ENCODE data around the gene TVP23B.
A peak's percentile ranks its signal among the peaks of the same experiment; 100 is the strongest.
"Not testable (repeated sequence)": the region's sequence is repeated elsewhere in the genome, so short reads cannot be mapped to it uniquely, and the experiment has no call there.

The TVP23B gene

DNA sequence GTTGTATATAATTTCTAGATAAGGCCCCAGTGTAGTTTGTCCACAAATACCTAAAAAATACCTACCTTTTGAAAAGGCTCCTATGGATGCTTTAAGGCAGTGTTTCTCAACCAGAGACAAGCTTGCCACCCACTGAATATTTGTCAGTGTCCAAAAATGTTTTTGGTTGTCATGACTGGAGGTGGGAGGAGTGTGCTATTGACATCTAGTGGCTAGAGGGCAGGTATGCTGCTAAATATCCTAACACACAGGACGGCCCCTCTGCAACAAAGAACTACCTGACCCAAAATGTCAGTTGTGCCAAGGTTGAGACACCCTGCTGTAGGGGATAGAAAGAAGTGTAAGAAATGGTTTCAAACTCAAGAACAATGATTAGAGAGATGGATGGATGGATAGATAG, 10.4 kb downstream of the TVP23B start:
- not testable (repeated sequence) for DNase-seq (ENCODE audit: low read depth in 3 of 3)

DNA sequence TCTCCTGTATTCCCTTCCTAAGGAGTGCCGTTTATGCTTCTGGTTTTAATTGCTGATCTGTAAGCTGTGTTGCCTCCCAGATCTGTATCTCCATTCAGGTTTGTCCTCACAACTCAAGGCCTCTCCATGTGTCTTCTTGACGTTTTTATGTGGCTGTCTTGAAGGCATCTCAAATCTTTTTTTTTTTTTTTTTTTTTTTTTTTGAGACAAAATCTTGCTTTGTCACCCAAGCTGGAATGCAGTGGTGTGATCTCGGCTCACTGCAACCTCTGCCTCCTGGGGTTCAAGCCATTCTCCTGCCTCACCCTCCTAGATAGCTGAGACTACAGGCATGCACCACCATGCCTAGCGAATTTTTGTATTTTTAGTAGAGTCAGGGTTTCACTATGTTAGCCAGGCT, 13.9 kb downstream of the TVP23B start:
- DNase-seq (ENCODE audit: low read depth in 3 of 3) = not testable (repeated sequence)

DNA sequence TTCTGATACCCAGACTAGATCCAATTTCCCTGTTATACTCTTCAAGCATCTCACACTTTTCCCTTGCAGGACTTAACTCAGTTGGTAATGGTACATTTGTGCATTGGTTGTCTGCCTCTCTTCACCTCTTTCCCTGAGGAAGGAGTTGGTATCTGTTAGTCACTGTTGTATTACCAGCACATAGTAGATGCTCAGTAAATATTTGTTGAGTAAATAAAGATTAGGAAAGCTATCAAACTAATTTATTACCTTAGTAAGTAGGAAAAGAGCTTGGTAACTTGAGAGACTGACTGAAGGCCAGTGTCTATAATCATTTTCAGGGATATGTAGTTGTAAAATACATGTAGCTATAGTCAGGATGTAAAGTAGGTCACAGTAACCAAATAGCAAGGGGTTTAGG, 15.9 kb downstream of the TVP23B start:
- DNase-seq (ENCODE audit: low read depth in 3 of 3) = not testable (repeated sequence)

DNA sequence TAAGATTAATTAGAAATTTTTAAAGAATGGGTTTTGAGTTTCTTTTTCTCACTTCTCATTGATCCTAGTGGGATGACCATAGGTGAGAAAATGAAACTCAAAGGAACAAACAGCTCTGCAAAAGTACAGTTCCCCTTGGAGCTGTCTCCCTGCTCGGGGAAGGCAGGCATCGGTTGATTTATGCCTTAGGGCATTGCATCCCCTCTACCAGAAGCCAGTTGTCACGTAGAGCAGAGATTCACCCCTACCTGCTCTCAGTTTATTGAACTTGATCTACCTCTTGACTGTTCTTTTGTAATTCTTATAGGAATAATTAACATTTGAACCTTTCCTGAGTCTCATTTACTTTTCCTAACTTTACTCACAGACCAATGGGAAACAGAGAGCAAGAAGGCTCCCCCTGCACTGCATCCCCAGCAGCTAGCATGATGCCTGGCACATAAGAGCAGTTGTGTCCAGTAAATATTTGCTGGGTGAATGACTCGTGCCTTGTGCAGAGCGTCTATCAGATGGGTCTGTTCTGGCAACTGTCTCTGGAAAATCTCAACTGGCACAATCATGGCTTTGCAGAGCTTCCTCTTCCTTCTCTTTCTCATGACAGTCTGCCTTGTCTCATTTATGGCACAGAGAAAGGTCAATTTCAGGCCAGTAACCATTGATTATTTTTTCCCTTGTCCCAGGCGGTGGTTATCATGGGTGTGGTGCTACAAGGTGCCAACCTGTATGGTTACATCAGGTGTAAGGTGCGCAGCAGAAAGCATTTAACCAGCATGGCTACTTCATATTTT, 22.7 kb downstream of the TVP23B start:
- DNase-seq (ENCODE audit: low read depth in 3 of 3) = not testable (repeated sequence)

DNA sequence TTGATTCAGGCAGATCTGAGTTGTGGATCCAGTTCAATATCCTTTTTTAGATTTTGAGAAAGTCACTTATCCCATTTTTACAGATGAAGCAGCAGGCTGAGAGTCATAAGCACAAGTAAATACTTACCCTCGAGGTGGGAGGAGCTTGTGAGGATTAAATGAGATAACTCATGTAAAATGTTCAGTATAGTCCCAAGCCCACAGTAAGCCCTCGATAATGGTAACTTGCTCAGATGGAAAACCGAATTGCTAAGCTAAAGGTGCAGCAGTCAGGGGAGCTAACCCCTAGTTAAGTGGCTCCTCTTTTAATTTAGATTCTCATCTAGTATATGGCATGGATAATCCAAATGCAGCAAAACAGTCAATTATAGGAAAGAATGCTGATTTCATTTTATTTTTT, 34.9 kb downstream of the TVP23B start:
- DNase-seq (ENCODE audit: low read depth in 3 of 3) = not testable (repeated sequence)

DNA sequence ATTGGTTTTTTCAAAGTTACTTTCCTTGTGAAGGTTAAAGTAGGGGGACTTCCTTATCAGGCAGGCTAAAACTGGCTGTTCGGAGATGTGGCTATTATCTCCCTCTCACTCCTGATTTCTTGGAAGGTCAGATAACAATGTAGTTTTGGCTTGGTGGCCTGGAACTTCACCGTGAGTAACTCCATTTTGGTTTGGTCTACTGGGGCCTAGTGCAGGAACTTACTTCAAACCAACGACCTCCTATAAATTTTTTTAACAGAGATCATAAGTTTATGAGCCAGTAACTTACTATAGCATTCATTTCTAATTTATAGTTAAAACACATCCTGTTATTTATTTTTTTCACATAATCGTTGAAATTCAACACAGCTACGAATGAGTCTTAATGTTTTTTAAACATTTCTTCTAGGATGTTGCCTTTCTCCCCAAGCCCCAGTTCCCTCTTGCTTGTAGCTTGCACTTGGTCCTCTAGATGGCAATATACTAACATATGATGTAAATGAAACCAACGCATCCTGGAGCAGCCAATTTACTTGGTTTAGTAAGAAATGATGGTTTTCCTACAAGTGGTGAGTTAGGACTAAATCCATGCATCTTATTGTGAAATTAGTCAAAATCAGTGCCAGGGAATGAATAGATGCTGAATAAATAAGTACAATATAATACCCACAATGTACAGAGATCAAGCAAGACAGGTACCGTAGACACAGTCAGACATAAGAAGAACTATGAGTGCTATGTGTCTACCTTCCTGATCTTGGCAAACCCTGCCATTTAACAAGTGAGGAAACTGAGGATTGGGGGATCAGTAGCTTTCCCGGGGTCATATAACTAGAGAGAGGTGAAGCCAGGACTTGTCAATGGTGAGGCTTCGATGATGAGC, 35.7 kb downstream of the TVP23B start:
- DNase-seq (ENCODE audit: low read depth in 3 of 3) = peak in 1 of 3 experiments; percentile 15

DNA sequence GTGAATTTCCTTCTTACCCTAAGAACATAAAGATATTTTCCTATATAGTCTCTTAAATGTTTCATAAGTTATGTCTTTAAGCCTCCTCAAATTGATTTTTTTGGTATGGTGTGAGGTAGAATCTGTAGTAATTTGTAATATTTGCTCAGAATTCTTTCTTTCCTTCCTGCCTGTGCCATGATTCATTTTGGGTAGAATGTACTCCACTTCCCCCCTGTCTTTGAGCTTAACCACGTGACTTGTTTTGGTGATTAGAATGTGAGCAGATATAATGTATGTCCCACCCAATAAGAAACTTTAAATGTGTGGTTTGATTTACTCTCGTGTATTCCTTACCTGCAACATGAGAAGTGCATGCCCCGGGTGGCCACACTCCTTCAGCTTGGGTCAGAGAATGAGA, 40.4 kb downstream of the TVP23B start:
- DNase-seq (ENCODE audit: low read depth in 3 of 3) = not testable (repeated sequence)

DNA sequence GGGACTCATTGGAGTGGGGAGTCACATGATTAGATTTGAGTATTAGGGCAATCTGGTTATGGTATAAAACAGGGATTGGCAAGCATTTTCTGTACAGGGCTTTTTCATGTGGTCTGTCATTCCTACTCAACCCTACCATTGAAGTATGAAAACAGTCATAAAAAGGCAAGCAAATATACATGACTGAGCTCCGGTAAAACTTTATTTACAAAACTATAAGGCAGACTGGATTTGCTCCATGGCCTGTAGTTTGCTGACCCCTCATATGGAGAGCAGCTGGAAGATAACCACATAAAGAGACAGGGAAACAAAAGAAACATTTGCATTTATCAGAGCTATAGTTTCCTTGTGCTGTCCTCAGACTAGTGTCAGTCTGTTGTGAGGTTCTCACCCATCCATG, 46.6 kb downstream of the TVP23B start:
- not testable (repeated sequence) for DNase-seq (ENCODE audit: low read depth in 3 of 3)

DNA sequence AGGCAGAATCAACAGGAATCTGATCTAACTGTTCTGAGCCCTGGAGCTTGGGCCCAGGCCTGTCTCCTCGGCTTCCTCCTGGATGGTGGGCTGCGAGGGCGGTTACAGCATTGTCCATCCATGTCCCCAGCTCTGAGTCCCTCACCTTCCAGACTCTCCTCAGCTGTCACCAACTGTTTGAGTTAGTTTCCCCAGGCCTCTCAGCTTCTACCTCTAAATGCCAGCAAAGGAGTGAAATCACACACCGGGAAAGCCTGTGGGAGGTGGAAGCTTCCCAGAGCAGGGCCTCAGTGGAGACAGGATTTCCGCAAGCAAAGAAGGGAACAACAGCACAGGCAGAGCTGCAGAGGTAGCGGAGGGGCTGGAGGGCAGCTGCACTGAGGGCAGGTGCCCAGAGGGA, 67.5 kb downstream of the TVP23B start:
- DNase-seq (ENCODE audit: low read depth in 3 of 3) = no peak

DNA sequence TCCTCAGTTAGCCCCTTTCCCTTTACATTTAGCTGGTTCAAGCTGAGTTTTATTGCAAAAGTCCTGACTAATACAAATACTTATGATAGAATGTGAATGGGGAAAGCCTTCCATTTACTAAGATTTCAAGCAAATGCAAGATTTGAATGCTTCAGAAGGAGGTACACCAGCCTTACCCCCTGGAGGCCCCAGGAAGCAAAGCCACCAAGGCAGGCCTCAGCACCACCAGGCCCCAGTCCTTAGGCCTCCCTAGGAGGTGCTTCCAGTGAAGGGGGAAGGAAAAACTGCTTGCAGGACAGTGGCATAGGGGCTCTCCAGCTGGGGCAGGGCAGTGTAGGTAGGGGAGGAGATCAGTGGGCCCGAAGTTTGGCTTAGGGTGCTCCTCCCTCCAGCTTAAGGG, 69.7 kb downstream of the TVP23B start:
- DNase-seq (ENCODE audit: low read depth in 3 of 3) = no peak

DNA sequence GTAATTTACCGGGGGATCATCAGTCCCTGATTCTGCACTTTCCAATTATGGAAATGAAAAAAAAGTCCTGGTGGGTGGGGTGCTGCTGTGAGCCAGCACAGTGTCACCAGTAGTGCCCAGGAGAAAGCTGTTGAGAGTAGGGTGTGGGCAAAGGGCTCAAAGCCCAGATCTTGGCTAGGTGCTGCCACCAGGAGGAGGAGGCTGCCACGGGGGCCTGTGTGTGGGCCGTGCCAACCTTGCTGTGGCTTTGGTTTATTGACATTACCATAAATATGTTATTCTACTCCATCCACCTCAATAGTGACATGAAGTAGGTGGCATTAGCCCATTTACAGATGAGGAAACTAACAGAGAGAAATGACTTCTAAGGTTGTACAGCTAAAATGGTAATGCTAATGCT, 70.2 kb downstream of the TVP23B start:
- DNase-seq (ENCODE audit: low read depth in 3 of 3) = no peak

DNA sequence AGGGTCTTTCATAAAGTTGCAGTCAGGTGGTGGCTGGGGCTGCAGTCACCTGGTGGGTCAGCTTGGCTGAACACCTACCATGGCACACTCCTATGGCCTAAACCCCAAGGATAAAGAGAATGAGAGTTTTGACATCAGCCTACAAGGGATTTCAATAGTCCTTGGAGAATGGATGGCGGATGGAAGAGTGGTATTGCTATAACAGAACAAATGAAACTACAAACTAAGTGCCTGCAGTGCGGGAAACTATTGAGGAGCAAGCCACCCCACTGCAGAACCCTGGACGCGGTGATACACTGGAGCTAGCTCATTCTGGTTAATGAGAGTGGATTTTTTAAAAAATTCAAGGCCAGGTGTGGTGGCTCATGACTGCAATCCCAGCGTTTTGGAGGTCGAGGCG, 74.0 kb downstream of the TVP23B start:
- DNase-seq (ENCODE audit: low read depth in 3 of 3) = no peak

DNA sequence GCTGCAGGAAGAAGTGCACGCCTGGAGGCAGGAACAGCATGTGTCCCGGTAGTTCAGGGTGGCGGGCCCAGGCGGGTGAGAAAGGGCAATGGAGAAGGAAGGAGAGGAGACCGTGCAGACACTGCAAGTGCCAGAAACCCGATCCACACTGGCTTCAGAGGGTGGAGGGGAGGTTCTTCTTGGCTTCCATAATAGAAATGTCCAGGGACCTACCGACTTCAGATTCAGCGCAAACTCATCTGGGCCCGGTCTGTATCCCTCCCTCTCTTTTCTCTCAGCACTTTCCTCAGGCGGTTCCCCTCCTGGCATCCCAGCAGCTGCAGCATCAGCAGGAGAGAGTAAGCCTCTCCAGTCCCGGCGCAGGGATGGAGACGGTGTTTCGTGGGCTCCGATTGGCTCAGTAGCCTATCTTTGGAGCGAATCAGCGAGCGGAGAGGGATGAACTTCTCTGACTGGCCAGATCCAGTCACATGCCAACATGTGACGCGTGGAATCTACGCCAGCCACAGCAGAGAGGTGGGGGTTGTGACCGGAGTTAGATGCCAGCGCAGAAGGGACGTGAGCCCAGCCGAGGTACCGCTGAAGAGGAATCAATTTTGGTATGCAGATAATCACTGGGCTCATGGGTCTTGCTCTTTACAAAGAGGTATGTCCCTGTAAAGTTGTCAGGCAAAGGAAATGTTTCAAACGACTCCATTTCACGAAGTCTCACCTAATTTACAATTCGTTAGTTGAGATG, 75.0 kb downstream of the TVP23B start:
- DNase-seq (ENCODE audit: low read depth in 3 of 3) = peak; percentile 53 to 81 (median 76)

Measured in stimulated activated CD4-positive, alpha-beta T cell treated with anti-CD3 and anti-CD28 coated beads, TNF-alpha, amount 100 ng/mL, for 4 hours (primary cell).